B cell (primary cell): Measurements from ENCODE around the gene NFIB. TPM values are rescaled to one million over a fixed set of nuclear protein-coding genes. Genes with fewer than 3 reads are reported as not detected.

Experiments used
- ATAC-seq: fragments of 200-7000 bp; cut with Tn5 transposase; one replicate; pipeline ENCODE4 v1.10.0; 2021; ENCODE audit warnings: low read depth, mild to moderate bottlenecking, moderate number of reproducible peaks, moderate library complexity
- CTCF ChIA-PET: fragments of 350-600 bp; sonication (Branson Sonifier 250); formaldehyde crosslinking; loops from one replicate; lab custom pipeline; 2021; ENCODE audit warnings: antibody characterized with exemption, inconsistent platforms; lab: Charles Lee
- POLR2A ChIA-PET: fragments of 350-600 bp; sonication (Branson Sonifier 250); formaldehyde crosslinking; loops from one replicate; lab custom pipeline; 2021; ENCODE audit warnings: antibody characterized with exemption; lab: Charles Lee
- DNase-seq: peaks from one replicate; pipeline ENCODE4 v3.0.0; 2013
- H2AFZ ChIP-seq: 2 replicates; pipeline ENCODE4 v1.6.1; 2012; ENCODE audit warnings: mild to moderate bottlenecking, low read depth, low read length; ENCODE audit not compliant: insufficient read depth, poor library complexity, severe bottlenecking
- H3K27ac ChIP-seq, 2 donors: 1 replicate in 1 of 2; 2 replicates in 1 of 2; pipeline ENCODE4 v1.5.1; 2012 to 2013; ENCODE audit warnings: low read length in 2 of 2, mild to moderate bottlenecking in 2 of 2, moderate library complexity in 1 of 2
- H3K27me3 ChIP-seq, 4 experiments: fragments of 200-600 bp in 1 of 4; sonication (generic) in 1 of 4; replicated peaks in 1 of 4; 1 replicate in 2 of 4; 2 replicates in 2 of 4; pipeline versions ENCODE4 v1.6.1 to v1.7.0; 2013 to 2016; ENCODE audit warnings: low read length in 3 of 4, mild to moderate bottlenecking in 2 of 4, mixed read lengths in 1 of 4, moderate library complexity in 1 of 4; ENCODE audit not compliant: insufficient read depth in 4 of 4, control insufficient read depth in 3 of 4; ENCODE audit errors: control extremely low read depth in 1 of 4
- H3K36me3 ChIP-seq, 2 experiments: replicated peaks in 1 of 2; 1 replicate in 1 of 2; 2 replicates in 1 of 2; pipeline versions ENCODE4 v1.6.1 to v1.7.1; 2013; ENCODE audit warnings: low read length in 1 of 2; ENCODE audit not compliant: insufficient read depth in 2 of 2, control insufficient read depth in 1 of 2; ENCODE audit errors: control extremely low read depth in 1 of 2, extremely low read depth in 1 of 2
- H3K4me1 ChIP-seq, 2 donors: fragments of 200-600 bp in 1 of 2; sonication (generic) in 1 of 2; 1 replicate in 1 of 2; 2 replicates in 1 of 2; pipeline versions ENCODE4 v1.5.1 to v1.6.1; 2013 to 2017; ENCODE audit warnings: low read length in 2 of 2; ENCODE audit not compliant: control insufficient read depth in 2 of 2, insufficient read depth in 2 of 2
- H3K4me2 ChIP-seq: replicated peaks from 2 replicates; pipeline ENCODE3; 2012; ENCODE audit warnings: mild to moderate bottlenecking, low read depth, low read length; ENCODE audit not compliant: poor library complexity, severe bottlenecking
- H3K4me3 ChIP-seq, 5 experiments: fragments of 200-600 bp in 1 of 5; sonication (generic) in 1 of 5; 1 replicate in 3 of 5; 2 replicates in 2 of 5; pipeline versions ENCODE4 v1.5.1 to v1.7.0; 2011 to 2016; ENCODE audit warnings: low read length in 4 of 5, mild to moderate bottlenecking in 4 of 5, low read depth in 2 of 5, control low read depth in 1 of 5, moderate library complexity in 1 of 5; ENCODE audit not compliant: insufficient read depth in 1 of 5; ENCODE audit errors: control extremely low read depth in 1 of 5, extremely low read depth in 1 of 5
- H3K79me2 ChIP-seq: fragments of 200-600 bp; sonication (generic); one replicate; pipeline ENCODE4 v1.6.0; 2016; ENCODE audit warnings: low read length; ENCODE audit not compliant: control insufficient read depth, insufficient read depth
- H3K9ac ChIP-seq: fragments of 200-600 bp; sonication (generic); 2 replicates; pipeline ENCODE4 v1.6.1; 2017; ENCODE audit warnings: mild to moderate bottlenecking, low read length, moderate library complexity
- H3K9me3 ChIP-seq, 3 donors: one replicate each; pipeline versions ENCODE4 v1.6.1 to v1.7.1; 2013; ENCODE audit warnings: low read length in 2 of 3; ENCODE audit not compliant: control insufficient read depth in 2 of 3, insufficient read depth in 1 of 3; ENCODE audit errors: control extremely low read depth in 1 of 3
- H4K20me1 ChIP-seq: 2 replicates; pipeline ENCODE4 v1.6.0; 2012; ENCODE audit warnings: mild to moderate bottlenecking, low read length; ENCODE audit not compliant: insufficient read depth, control insufficient read depth, poor library complexity, severe bottlenecking
- H3K27ac Mint-ChIP-seq: one replicate; pipeline ENCODE4 v1.8.0; 2021; ENCODE audit warnings: mixed read lengths
- H3K27me3 Mint-ChIP-seq: one replicate; pipeline ENCODE4 v1.8.0; 2021; ENCODE audit warnings: mixed read lengths
- H3K4me1 Mint-ChIP-seq: one replicate; pipeline ENCODE4 v1.8.0; 2021; ENCODE audit warnings: mixed read lengths
- H3K4me3 Mint-ChIP-seq: one replicate; pipeline ENCODE4 v1.8.0; 2021; ENCODE audit warnings: mixed read lengths
- H3K9me3 Mint-ChIP-seq: one replicate; pipeline ENCODE4 v1.8.0; 2022; ENCODE audit warnings: mixed read lengths; ENCODE audit not compliant: insufficient read depth
- EZH2 ChIP-seq: IDR thresholded peaks from 2 replicates; pipeline ENCODE4 v1.6.1; 2012; ENCODE audit warnings: borderline replicate concordance, low read depth, mild to moderate bottlenecking, moderate library complexity, low read length; ENCODE audit not compliant: insufficient read depth, poor library complexity, severe bottlenecking
- WGBS: methylation state at CpG from one replicate; pipeline ENCODE4 v1.1.5; 2013; ENCODE audit warnings: missing lambda C conversion rate; ENCODE audit not compliant: insufficient coverage; 5-methylcytosine and 5-hydroxymethylcytosine counted together
- intact Hi-C: fragments of 100-400 bp; cut with micrococcal nuclease; formaldehyde crosslinking; loops from one replicate; pipeline ENCODE4 v1.10.0; 2022
- polyA plus RNA-seq: library from polyadenylated mRNA; depleted of rRNA; stranded (reverse); fragments of >200 nt; gene quantifications from 2 replicates; pipeline ENCODE4 v1.2.3, GENCODE V29; 2012
- total RNA-seq, 2 donors: library from RNA; stranded (reverse); fragments of 120-200 nt in 1 of 2; gene quantifications; 1 replicate in 1 of 2; 2 replicates in 1 of 2; pipeline versions ENCODE4 v1.2.3 to v1.2.4, GENCODE V29; 2013 to 2022
- TF ChIP-seq, protein P1 (sequence below): fragments of 200-600 bp; IDR thresholded peaks from one replicate; pipeline ENCODE4 v1.8.0; 2022; ENCODE audit warnings: antibody characterized with exemption, mild to moderate bottlenecking

NFIB gene
- total and polyA plus RNA-seq, 2 donors (not counting 1 experiment from before 2014, with no cell fraction given): not detected

DNA sequence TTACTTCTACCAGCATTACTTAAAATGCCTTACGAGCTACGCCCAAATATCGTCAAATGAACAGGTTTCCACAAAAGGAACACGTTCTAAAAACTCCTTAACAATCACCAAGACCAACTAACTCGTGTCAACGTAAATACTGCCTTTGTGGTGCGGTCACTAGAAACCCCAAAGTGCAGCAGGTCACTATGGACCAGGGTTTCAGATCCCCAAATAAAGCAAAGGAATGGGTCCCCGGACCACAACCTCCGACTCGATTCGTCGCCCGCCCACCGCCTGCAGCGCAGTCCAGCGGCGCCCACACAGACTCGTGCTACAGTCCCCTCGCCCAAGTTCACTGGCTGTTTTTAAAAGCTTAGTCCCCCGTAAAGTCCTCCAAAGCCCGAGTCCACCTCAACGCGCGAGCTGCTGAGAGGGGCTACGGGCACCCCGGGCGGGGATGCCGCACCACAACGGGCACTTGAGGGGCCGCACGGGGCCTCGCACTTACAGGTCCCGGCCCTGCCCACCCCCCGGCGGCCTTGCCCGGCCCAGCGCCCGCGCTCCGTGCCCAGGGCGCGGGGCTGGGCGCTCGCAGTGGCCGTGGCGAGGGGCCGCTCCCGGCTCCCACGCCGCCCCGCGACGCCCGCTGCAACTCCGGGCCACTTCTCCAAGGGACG lies 1.1 kb downstream of the NFIB start:
- Histone ChIP-seq H4K20me1 (no peaks in the 10 kb centered on the region), H3K27ac (no peak overlapping the region), H3K79me2 (no peaks in the 10 kb centered on the region), H3K9me3 (peaks cover 0 to 26% (median 0%) of the 10 kb centered on the region in 3 donors), H2AFZ (peak overlapping the region; percentile 46), H3K4me2 (peak overlapping the region; percentile 84), H3K4me1 (peaks cover 17 to 26% of the 10 kb centered on the region in 2 donors), H3K9ac (no peak overlapping the region), H3K4me3 (peak overlapping the region in 2 of 5 experiments; percentile 18 to 20), H3K36me3 (no peaks in the 10 kb centered on the region), H3K27me3 (peaks cover 0 to 41% (median 36%) of the 10 kb centered on the region in 4 experiments)
- TF ChIP-seq, protein P1, sequence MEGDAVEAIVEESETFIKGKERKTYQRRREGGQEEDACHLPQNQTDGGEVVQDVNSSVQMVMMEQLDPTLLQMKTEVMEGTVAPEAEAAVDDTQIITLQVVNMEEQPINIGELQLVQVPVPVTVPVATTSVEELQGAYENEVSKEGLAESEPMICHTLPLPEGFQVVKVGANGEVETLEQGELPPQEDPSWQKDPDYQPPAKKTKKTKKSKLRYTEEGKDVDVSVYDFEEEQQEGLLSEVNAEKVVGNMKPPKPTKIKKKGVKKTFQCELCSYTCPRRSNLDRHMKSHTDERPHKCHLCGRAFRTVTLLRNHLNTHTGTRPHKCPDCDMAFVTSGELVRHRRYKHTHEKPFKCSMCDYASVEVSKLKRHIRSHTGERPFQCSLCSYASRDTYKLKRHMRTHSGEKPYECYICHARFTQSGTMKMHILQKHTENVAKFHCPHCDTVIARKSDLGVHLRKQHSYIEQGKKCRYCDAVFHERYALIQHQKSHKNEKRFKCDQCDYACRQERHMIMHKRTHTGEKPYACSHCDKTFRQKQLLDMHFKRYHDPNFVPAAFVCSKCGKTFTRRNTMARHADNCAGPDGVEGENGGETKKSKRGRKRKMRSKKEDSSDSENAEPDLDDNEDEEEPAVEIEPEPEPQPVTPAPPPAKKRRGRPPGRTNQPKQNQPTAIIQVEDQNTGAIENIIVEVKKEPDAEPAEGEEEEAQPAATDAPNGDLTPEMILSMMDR: no peak
- TF ChIP-seq EZH2: no peak
- Mint-ChIP-seq H3K27ac (no peak overlapping the region), H3K4me1 (peaks cover 22% of the 10 kb centered on the region), H3K9me3 (no peaks in the 10 kb centered on the region), H3K27me3 (peaks cover 67% of the 10 kb centered on the region), H3K4me3 (peak overlapping the region; percentile 87)
- ChIA-PET CTCF (no interaction called here), POLR2A (no interaction called here)
- ATAC-seq: no peak
- intact Hi-C loops: no loop called here
- 7% methylated on average over 56 of the region's 56 CpGs for WGBS
- peak; percentile 23 for DNase-seq

DNA sequence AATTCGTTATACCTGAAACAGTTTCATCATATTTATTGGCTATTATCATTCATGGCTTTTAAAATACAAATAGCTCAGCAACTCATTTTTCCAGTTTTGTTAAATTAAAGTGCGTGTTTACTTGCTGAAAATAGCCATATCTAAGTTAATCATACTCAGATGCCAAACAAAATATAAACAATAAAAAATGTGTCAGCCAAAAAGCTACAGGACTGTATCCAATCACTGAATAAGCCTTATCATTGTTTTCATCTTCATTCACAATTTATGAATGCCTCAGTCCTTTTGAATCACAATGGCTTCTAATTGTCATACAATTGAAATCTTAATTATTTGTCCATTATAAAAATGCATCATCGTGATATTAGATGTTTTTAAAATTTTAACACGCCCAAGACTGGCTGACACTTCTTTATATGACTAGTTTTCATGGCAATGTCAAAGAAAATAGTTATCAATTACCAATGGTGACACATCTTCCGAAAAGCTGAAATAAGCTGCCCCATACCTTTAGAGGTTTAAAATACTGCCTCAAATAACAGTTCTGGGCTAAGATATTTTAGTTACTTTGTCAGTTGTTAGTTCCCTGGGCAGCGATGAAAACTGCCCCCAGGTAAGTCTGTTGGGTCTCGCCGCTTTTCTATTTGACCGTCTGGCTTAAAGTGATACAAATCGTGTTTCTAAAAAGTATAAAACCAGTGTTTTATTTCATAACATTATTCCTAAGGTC lies 1.8 kb downstream of the NFIB start:
- no peak overlapping the region for H3K4me2 ChIP-seq
- no peaks in the 10 kb centered on the region for H4K20me1 ChIP-seq
- no peaks in the 10 kb centered on the region for H3K79me2 ChIP-seq
- peaks cover 0 to 35% (median 33%) of the 10 kb centered on the region in 4 experiments for H3K27me3 ChIP-seq
- H3K4me1 Mint-ChIP-seq: peaks cover 19% of the 10 kb centered on the region
- no peak overlapping the region for H3K27ac Mint-ChIP-seq
- peaks cover 17 to 22% of the 10 kb centered on the region in 2 donors for H3K4me1 ChIP-seq
- TF ChIP-seq, protein P1: no peak
- no peak for TF ChIP-seq EZH2
- no peak overlapping the region for H3K9ac ChIP-seq
- ChIA-PET CTCF (no interaction called here), POLR2A (no interaction called here)
- ATAC-seq (no peak), DNase-seq (no peak)
- H3K4me3 ChIP-seq: no peak overlapping the region
- H3K27me3 Mint-ChIP-seq: peaks cover 65% of the 10 kb centered on the region
- WGBS: no CpG with 5 or more reads among the region's 10 CpGs
- intact Hi-C loops: no loop called here
- no peaks in the 10 kb centered on the region for H3K36me3 ChIP-seq
- no peak overlapping the region for H3K27ac ChIP-seq
- H2AFZ ChIP-seq: no peak overlapping the region
- peaks cover 0 to 27% (median 0%) of the 10 kb centered on the region in 3 donors for H3K9me3 ChIP-seq
- H3K9me3 Mint-ChIP-seq: no peaks in the 10 kb centered on the region
- H3K4me3 Mint-ChIP-seq: no peak overlapping the region
